ENCODE data around the gene EFCAB8.

EFCAB8 gene, protein sequence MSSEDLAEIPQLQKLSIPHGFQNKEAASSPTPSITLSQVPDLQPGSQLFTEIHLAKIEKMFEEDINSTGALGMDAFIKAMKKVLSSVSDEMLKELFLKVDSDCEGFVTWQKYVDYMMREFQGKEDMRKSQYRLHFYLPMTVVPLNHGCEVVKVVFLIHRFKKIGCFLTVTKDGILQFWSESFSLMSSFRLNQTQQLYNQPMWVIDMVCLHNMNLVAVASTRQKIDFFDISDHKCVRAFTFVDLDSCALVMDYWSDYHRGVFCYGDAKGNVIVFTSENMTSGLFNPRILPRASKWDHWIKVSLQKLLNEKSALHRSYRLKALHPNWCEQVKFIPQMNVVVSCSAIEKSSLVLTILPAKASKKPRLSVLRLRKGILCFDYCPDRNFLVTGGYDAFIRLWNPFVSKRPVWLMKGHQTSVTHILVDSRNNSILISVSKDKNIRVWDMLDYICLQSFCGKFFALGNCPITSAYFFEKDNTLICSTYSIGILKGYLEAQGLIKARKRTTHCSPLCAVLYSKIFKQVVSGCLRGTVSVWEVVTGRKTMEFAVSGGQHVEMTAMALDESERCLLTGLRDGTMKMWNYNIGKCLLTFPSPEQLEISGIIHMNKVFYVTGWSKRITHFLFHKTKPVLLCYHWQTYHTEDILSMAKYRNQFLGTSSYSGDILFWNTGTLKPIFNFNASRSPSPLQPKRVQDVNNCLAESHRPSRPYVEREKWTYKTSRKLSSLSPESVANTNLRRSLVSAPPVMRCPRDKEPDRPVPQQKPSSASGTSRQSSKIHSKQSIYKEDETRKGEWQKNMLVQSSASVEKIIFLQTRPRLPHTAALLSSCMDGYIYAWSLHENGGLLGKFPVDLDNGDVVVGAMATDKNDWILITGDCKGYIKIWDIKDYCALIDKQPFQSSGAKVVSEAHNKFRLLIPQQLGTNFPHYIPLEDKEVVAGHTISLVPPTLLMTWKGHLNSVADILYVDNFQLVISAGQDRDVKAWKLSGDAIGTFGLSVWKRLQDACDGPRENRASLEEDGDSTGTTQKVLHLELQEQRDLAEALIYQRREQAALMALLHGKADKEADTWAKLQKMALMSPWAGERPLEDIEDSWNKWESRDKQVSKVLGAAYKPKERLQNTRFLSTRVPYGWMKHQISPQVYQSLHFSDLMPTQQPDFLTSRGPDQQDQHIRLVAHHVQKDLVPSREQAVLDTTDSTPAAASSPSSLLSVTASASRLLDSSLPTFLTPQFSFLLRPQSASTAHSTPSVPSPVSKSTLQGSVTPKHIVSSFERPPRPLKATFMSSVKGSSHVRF

DNA sequence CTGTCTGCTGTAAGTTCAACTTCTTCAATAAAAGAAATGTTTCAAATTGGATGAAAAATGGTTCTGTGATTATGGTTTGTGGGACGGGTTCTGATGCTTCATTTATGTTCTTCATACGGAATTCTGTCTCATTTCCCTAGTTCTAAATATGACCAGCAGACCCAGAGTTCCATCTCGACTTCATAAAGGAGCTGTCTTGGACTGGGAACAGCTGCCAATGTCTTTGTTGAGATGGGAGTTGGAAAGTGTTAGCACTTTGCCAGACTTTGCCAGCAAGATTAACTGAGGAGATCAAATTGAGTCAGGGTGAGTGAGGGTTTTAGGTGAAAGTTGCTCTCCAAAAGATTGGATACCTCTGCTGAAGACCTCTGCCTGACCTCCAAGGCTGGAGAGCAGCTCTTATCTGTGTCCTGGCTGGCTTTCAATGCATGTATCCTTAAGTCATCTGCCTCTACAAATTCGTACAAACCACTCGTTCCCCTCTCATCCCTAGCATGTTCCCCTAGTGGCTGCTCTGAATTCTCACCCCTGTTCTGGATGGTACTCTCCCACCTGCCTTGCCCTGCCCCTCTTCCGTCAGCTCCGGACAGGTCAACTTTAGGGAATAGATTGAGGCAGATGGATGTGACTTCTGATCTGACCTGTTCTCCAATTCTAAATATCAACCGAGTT is at the start of gene EFCAB8:
EFCAB8 (plus strand) TSS at position 223 of the 672 bp plus-strand sequence. CDS start 4,870 bp downstream, outside the sequence.
- no peak for FAIRE-seq

DNA sequence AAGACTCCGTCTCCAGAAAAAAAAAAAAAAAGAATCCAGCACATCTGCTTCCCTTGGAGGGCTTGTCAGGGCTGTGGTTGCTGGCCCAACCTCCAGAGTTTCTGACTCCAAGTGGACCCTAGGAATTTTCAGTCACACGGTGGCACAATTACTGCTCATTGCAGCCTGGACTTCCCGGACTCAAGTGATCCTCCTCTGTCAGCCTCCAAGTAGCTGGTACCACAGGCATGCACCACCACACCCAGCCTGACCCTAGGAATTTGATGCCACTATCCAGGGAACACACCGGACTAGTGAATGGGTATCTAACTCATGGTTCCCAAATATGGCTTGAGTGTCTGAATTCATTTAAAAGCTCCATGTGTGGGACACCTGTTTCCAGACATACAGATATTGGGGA is 48.8 kb upstream of the EFCAB8 start:
- FAIRE-seq: no peak

DNA sequence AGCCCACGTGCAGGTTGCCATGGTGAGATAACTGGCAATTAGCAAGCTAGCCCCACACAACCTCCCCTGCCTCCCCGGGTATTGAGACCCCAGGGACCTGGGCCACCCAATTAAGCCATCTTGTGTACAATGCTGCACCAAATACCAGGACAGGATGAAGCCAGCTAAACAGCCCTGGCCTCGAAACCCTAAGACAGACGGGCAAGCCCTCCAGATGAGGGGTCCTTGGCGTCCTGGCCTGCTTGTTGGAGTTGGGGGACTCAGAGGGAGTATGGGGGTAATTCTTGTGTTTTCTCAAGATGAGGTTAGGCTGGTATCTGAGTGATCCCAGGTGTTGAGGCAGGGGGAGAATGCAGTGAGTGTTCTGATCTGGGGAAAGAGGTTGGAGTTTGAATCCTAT is 47.8 kb upstream of the EFCAB8 start:
- no peak for FAIRE-seq

DNA sequence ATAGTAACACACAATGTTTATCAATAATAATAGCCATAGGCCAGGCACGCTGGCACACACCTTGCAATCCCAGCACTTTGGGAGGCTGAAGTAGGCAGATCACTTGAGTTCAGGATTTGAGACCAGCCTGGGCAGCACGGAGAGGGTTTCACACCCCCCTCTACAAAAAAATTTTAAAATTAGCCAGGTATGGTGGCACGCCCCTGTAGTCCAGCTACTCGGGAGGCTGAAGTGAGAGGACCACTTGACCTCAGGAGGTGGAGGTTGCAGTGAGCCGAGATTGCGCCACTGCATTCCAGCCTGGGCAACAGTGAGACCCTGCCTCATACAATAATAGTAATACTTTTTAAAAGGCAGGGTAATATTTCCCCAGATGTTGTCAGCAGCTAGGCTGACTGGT is 46.8 kb upstream of the EFCAB8 start:
- no peak for FAIRE-seq

DNA sequence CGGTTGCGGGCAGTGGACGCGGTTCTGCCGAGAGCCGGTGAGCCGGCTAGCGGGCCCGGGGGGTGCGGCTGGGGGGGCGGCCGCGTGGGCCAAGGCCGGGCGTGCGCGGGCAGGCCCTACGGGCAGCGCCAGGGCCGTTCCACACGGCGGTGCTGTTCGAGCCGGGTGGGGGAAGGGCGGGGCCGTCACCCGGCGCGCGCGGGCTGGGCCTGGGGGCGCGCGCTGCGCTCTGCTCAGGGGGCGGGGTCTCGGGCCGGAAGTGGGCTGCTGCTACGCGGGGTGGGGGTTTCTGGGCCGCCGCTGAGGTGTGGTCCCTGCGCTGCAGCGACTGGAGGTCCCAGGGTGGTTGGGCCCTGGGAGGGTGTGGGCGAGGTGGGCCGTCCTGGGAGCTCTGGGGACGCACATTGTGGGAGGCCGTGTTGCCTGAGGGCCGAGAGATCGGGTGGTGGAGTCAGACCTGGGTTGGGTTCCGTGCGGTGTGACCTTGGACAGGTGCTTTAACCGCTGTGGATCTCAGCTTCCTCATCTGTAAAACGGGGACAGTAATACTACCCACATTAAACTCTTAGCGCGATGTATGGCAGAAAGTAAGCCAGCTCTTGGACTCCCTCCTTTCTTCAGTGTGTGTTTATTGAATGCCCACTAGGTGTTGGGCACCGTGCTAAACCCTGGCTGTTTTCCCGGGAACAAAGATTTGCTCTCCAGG is 38.6 kb upstream of the EFCAB8 start:
- FAIRE-seq: no peak

DNA sequence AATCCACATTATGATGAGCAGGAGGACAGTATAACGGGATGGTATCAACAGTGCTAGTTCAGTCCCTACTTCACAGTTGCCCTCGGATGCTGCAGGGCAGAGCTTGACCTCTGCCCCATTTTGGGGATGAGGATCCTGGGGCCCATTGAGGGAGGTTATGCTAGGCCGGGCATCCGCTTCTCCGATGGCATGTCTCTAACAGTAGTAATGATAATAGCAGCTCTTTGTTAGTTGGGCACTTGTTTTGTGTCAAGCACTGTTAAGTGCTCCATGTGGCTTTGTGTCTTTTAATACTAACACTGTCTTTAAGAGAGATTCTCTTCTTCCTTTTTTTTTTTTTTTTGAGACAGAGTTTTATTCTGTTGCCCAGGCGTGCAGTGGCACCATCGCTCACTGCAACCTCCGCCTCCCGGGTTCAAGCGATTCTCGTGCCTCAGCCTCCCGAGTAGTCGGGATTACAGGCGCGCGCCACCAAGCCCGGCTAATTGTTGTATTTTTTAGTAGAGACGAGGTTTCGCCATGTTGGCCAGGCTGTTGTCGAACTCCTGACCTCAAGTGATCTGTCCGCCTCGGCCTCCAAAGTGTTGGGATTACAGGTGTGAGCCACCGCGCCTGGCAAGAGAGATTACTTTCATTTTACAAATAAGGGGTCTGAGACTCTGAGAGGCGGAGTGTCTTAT is 37.9 kb upstream of the EFCAB8 start:
- no peak for FAIRE-seq

DNA sequence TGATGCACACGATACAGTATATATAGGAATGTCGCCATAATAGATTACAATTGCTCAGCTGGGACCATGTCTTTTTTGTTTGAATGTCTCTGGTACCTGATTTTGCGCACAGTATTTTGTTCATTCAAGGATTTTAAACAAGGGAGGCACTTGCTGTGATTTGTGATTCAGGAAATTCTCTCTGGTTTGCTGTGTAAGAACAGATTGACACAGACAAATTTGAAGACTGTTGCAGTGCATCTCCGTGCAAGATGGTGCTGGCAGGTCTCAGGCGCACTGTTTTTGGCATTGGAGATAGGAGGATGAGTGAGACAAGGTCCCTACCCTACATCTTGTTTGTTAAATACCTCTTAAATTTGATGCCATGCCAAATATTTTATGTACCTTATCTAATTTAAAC is 36.5 kb upstream of the EFCAB8 start:
- no peak for FAIRE-seq

DNA sequence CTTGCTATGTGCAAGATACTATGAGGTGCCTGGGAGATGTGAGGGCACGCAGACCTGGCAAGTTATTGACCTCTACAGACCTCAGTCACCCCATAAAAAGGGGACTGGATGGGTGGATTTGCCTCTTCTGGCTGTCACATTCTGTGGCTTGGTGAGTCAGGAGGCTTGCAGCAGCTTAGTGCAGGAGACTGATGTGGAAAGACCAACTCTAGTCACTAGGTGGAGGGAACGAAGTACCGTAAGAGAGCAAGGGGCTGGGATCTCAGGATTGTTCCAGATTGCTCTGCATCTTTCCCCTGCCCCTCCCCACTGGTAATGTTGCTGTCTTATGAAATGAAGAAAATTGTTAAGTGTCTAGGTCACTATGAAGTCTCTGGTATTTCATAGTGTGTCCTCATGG is 35.6 kb upstream of the EFCAB8 start:
- FAIRE-seq: no peak

DNA sequence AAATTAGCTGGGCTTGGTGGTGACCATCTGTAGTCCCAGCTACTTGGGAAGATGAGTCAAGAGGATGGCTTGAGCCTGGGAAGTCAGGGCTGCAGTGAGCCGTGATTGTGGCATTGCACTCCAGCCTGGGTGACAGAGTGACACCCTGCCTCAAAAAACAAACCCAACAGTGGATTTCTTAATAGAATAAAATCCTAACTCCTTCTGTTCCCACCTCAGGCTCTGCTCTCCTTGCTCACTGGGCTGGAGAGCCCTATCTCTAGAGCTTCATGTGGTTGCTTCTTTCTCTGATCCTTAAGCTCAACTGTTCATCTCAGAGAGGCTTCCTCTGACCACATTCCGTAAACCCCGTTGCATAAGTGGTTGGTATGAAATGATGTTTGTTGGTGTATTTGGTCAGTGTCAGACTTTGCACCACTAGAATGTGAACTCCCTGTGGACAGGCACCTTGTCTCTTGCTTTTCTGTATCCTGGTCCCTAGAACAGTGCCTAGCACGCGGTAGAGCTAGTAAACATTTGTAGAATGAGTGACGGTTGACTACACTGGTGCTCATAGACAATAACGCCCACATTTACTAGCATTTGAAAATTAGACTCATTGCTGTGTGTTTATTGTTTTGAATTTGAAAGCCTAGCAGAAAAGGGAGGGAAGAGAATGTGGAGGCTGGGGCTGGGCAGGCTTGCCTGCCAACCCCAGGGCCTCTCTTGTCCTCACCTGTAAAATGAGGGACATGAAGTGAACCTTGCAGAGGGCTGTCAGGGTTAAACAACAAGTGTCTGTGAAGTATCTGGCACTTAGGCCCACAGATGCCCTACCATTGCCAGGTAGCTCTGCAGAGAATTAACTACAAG is 34.8 kb upstream of the EFCAB8 start:
- FAIRE-seq: no peak

DNA sequence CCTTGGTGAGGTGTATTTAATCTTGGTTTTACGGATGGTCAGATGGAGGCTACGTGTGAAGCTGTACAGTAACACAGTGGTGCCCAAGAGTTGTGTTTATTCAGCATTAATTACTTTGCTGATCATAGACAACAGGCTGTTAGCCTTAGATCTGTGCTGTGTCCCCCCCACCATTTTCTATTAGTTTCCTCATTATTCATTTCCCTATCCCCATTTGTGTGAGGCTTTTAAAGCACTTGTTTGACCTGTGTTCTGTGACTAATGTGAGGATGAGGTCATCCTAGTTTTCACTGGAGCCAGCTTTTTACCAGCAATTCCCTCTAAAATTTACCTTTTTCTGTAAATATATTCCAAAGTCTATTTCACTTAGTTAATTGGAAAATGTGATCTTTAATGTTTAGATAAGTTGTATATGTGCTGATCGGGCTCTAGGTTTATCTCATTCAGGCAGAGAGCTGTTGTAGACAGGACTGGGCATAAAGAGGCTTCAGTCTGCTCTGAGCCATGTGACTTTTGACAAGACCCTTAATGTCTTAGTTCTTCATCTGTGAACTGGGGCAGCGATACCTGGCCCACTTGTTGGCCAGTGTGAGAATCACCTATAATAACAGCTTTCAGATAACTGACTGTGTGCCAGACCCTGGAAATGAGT is 30.6 kb upstream of the EFCAB8 start:
- no peak for FAIRE-seq

DNA sequence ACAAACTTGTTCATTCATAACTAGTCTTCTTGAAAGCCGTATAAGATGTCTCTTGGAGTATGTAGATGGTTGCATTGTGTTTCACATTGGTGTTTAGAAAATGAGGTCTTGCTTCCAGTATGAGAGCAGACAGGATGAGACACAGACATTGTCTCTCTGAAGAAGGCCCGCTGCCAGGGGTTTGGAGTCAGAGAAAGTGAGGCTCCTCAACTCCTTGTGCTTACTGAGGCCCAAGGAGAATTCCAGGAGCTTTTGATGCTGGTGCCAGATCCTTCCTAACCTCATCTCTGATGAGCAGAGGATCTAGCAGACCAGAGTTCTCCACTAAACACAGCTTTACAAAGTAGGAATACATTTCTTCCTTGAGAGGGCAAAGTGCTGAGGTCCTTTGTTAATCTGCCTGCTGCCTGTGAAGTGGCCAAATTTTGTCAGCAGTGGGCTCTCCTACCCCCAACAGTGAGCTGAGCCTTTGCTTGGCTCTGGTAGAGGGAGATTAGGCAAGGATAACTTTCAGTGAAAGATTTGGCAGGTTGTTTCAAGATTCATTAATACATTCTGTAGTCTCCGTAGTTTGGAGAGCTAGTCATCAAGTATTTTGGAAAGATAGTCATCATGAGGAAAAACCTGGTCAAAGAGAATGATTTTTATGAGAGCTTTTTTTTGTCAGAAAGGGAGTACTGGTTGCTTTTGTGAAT is 29.3 kb upstream of the EFCAB8 start:
- no peak for FAIRE-seq

DNA sequence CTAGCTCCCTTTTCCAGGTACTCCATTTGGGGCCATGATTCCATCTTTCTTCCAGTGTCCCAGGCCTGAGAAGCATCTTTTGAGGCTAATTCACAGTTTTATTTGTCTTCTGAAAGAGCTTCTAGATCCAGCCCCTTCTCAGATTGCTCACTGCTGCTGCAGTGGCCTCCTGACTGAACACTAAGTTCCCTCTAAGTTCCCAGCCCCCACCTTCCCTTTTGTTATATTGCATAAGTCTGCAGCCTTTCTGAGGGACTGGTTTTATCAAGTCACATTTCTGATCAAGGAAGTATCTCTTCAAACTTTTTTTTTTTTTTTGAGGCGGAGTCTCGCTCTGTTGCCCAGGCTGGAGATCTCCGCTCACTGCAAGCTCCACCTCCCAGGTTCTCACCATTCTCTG is 28.3 kb upstream of the EFCAB8 start:
- no peak for FAIRE-seq

DNA sequence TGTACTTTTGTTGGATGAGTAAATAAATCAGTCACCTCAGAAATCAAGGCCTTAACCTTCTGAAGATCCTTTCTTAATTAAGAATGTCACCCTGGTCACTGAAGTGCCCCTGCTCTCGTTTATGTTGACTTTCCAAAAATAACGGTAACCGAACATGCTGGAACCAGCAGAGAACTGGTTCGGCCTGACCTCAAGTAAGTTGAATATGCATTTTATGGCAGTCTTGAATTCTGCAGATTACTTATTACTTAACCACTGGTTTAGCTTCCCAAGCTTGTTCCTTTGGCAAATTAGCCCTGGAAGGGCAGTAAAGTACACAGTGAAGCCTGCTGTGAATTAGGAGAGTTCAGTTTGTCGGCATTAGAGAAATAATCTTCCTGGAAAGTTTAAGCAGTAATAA is 26.7 kb upstream of the EFCAB8 start:
- no peak for FAIRE-seq

DNA sequence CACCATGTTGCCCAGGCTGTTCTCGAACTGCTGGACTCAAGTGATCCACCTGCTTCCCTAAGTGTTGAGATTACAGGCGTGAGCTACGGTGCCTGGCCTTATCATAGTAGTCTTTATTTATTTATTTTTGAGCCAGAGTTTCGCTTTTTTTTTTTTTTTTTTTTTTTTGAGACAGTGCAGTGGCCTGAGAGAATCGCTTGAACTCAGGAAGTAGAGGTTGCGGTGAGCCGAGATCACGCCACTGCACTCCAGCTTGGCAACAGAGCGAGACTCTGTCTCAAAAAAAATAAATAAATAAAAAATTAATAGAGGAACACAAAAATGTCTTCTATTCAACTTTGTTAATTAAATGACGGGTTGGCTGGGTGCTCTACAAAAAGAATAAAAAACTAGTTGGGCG is 26.1 kb upstream of the EFCAB8 start:
- FAIRE-seq: no peak

DNA sequence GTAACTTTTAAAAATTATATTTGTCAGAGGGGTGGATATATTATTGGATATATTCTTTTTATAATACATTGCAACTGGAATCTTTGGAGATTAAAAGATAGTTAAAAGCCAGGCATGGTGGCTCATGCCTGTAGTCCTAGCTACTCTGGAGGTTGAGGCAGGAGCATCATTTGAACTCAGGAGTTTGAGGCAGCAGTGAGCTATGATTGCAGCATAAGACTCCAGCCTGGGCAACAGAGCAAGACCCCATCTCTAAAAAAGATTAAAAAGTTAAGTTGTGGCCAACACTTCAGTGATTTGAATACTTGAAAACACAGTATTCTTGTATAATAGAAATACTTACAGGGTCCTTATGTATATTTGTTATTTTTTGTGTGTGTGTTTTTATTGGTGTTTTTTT is 23.8 kb upstream of the EFCAB8 start:
- no peak for FAIRE-seq

DNA sequence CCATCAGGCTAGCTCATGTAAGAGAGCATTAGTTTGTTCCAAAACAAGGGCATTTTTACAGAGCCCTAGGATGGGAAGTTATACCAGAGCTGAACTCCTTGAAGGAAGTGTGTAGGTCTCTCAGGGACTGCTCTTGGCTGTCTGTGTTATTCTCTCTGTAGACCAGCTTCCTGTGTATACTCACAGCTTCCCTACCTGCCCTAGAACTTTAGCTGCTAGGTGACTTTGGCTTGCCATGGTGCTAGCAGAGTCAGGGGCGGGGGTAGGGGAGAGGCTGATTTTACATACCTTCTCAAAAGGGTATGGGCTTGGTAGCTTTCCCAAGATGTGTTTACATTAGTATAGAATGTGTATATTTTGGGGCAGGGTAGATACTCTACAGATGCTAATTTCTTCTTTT is 21.6 kb upstream of the EFCAB8 start:
- no peak for FAIRE-seq

DNA sequence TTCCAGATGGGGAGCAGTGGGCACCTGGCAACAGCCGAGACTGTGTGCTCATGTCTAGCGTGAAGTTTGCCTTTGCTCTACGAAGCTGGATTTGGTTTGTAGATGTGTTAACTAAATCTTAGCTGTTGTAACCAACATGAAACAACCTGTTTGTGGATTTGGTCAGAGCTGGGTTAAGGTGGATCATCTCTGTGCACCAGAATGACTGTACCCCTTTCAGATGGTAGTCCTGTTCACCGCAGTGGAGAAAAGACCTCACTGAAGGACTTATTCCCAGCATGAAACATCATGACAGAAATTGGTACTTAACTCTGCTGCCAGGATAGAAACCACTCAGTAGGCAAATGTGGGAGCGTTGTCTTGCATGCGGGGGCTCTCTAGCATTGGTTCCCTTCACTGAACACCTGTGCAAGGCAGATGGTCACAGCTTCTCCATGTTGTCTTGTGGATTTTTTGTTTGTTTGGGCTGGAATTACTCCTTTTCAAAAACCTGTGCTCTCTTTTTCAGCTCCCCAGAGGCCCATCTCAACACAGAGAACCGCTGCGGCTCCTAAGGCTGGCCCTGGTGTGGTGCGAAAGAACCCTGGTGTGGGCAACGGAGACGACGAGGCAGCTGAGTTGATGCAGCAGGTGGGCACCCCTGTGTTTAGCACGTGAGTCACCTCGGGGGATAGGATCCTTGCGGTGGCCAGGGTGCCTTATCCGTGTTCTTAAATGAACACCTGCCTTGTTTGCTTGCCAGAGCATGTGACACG is 19.3 kb upstream of the EFCAB8 start:
- no peak for FAIRE-seq

DNA sequence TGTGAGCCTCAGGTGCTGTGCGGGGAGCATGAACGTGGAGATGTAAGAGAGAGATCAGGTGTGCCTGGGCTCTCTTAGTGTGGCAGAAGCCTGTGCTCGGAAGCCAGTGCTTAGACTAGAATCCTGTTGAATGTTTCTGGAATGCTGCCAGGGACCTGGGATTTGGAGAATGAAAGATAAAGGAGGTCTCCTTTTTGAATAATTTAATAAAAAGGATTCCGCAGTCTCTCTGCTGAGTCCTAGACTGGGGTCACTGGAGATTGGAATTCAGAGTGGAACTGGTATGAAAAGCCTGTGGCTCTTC is 18.8 kb upstream of the EFCAB8 start:
- FAIRE-seq: no peak

DNA sequence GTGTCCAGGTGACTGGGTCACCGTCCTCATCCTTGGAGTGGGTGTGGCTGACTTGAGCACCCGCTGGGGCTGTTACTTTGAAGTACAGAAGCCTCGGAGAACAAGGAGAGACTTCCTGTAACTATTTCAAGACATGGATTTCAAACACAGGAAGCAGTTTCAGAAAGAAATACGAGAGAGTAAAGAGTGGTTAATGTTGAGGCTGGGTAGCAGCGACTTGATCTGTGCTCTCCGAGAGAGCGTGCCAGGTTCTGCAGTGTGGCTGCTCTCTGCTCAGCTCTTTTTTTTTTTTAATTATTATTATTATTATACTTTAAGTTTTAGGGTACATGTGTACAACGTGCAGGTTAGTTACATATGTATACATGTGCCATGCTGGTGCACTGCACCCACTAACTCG is 17.5 kb upstream of the EFCAB8 start:
- no peak for FAIRE-seq
